ENCODE data around the gene CTNS. TPM values are rescaled to one million over a fixed set of nuclear protein-coding genes. Genes with fewer than 3 reads are reported as not detected.
A peak's percentile ranks its signal among the peaks of the same experiment; 100 is the strongest.

Gene CTNS
- total RNA-seq, 6 experiments from 2014 or later = 6.7 to 30.3 (median 9.4) TPM

GRCh38 chr17:3672571-3672970, 36.0 kb downstream of the CTNS start:
- TF ChIP-seq CTCF (IDR thresholded peaks at IDR 0.05) (no peak), POLR2A (IDR thresholded peaks at IDR 0.05) (no peak)
- Histone ChIP-seq H3K4me1 (peaks cover 0 to 10% (median 1%) of the 10 kb centered on the region in 4 donors), H3K36me3 (no peaks in the 10 kb centered on the region), H3K27me3 (no peaks in the 10 kb centered on the region), H3K9me3 (no peaks in the 10 kb centered on the region), H3K27ac (no peak overlapping the region), H3K4me3 (no peak overlapping the region)
- WGBS (ENCODE audit: insufficient coverage, low coverage, low lambda C conversion rate, missing lambda C conversion rate) = 98% methylated on average over 4 of the region's 4 CpGs
- ATAC-seq = no peak
- no peak for DNase-seq
- intact Hi-C loops (cut with DNase I) = no loop called here

DNA sequence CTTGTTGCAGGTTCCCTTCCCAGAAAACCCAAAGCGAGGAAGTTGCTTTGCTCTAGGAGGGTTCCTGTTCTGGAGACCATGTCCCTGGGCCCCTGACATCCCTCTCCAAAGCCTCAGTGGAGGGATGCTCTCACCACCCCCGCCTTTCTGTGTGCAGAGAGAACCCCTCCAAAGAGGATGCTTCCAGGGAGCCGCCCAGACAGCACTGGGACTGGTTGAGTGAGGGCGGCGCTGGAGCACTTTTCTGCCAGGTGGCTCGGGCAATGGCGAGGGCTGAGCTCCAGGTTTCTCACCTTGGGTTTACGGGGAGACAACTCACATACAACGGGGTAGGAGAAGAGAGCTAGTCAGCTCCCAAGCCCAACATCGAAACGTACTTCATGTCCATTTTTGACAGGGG, 39.3 kb downstream of the CTNS start:
- H3K4me1 ChIP-seq = no peaks in the 10 kb centered on the region
- intact Hi-C loops (cut with DNase I) = no loop called here
- no peak for DNase-seq
- H3K36me3 ChIP-seq = no peaks in the 10 kb centered on the region
- ATAC-seq = no peak
- WGBS (ENCODE audit: insufficient coverage, low coverage, low lambda C conversion rate, missing lambda C conversion rate) = 67% methylated on average over 5 of the region's 11 CpGs
- no peaks in the 10 kb centered on the region for H3K27me3 ChIP-seq
- TF ChIP-seq POLR2A (IDR thresholded peaks at IDR 0.05) (no peak), CTCF (IDR thresholded peaks at IDR 0.05) (no peak)
- H3K4me3 ChIP-seq = no peak overlapping the region
- no peak overlapping the region for H3K27ac ChIP-seq
- no peaks in the 10 kb centered on the region for H3K9me3 ChIP-seq

- Histone ChIP-seq H3K4me3 (no peak overlapping the region), H3K36me3 (no peaks in the 10 kb centered on the region), H3K27ac (no peak overlapping the region), H3K4me1 (no peaks in the 10 kb centered on the region), H3K27me3 (no peaks in the 10 kb centered on the region), H3K9me3 (no peaks in the 10 kb centered on the region)
- no CpG with 5 or more reads among the region's 16 CpGs for WGBS (ENCODE audit: insufficient coverage, low coverage, low lambda C conversion rate, missing lambda C conversion rate)
- no peak for TF ChIP-seq POLR2A (IDR thresholded peaks at IDR 0.05)
- no peak for TF ChIP-seq CTCF (IDR thresholded peaks at IDR 0.05)
- intact Hi-C loops (cut with DNase I) = no loop called here
- DNase-seq = no peak
- ATAC-seq = no peak
These were observed 41.7 kb downstream of the CTNS start for GRCh38 chr17:3678095-3678820.

DNA sequence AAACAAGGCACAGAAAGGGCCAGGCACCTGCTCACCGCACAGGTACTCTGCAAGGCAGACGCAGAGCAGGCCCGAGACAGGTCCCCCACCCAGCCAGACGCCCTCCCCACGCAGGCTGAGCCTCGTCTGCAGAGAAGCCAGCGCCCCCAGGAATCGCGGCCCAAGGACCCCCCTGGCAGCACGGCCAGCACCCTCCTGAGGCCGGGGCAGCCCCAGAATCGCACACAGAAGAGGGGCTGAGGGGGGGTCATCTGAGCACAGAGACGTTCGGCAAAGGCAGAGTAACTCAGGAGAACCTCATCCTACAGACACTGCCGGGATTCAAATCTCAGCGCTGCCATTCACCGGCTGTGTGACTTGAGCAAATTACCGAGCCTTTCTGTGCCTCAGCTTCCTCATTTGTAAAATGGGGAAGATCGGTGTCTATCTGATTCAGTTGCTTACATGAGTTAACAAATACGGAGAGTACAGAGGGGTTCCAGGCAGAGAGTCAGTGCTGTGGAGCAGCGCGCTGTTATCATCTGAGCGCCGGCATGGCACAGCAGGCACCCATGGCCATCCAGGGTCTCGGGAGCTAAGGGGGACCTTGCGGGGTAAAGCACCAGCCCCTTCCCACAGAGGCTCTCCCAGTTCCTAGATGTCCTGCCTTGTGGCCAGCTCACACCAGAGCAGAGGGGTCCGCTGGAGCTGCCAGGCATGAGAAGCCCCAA, 42.4 kb downstream of the CTNS start:
- H3K9me3 ChIP-seq = no peaks in the 10 kb centered on the region
- 70% methylated on average over 3 of the region's 27 CpGs for WGBS (ENCODE audit: insufficient coverage, low coverage, low lambda C conversion rate, missing lambda C conversion rate)
- no peak overlapping the region for H3K4me3 ChIP-seq
- no peaks in the 10 kb centered on the region for H3K27me3 ChIP-seq
- ATAC-seq = no peak
- no peaks in the 10 kb centered on the region for H3K4me1 ChIP-seq
- intact Hi-C loops (cut with DNase I) = no loop called here
- no peak for TF ChIP-seq CTCF (IDR thresholded peaks at IDR 0.05)
- no peak for TF ChIP-seq POLR2A (IDR thresholded peaks at IDR 0.05)
- DNase-seq = peak in 1 of 3 donors; percentile 13
- H3K27ac ChIP-seq = no peak overlapping the region
- H3K36me3 ChIP-seq = no peaks in the 10 kb centered on the region
